ENCODE data around the gene DIPK1A.

Gene DIPK1A

GRCh38 chr1:92805216-92805615 is 156.0 kb downstream of the DIPK1A start:
- Histone ChIP-seq H3K27ac (no peak overlapping the region), H3K4me3 (ENCODE audit: low read depth, low read length) (no peak overlapping the region)

GRCh38 chr1:92804721-92805201 is 156.5 kb downstream of the DIPK1A start:
- no peaks in the 10 kb centered on the region for H3K36me3 ChIP-seq
- no peak for TF ChIP-seq CTCF (IDR thresholded peaks at IDR 0.05; ENCODE audit: low read depth, low read length)
- no peak overlapping the region for H3K27ac ChIP-seq
- no peaks in the 10 kb centered on the region for H3K27me3 ChIP-seq (ENCODE audit: insufficient read depth, low read depth, severe bottlenecking)
- no peaks in the 10 kb centered on the region for H3K9me3 ChIP-seq (ENCODE audit: severe bottlenecking)
- DNase-seq: no peak
- no peak overlapping the region for H3K4me3 ChIP-seq (ENCODE audit: low read depth, low read length)

More at GRCh38 chr1:92805216-92805615, 156.0 kb downstream of the DIPK1A start:
- no peaks in the 10 kb centered on the region for H3K36me3 ChIP-seq
- DNase-seq: no peak
- no peaks in the 10 kb centered on the region for H3K9me3 ChIP-seq (ENCODE audit: severe bottlenecking)
- H3K27me3 ChIP-seq (ENCODE audit: insufficient read depth, low read depth, severe bottlenecking): no peaks in the 10 kb centered on the region
- TF ChIP-seq CTCF (IDR thresholded peaks at IDR 0.05; ENCODE audit: low read depth, low read length): no peak

- H3K9me3 ChIP-seq (ENCODE audit: severe bottlenecking): no peaks in the 10 kb centered on the region
- TF ChIP-seq CTCF (IDR thresholded peaks at IDR 0.05; ENCODE audit: low read depth, low read length): no peak
Observed at GRCh38 chr1:92803140-92803887, 157.9 kb downstream of the DIPK1A start.

GRCh38 chr1:92797961-92798360 is 163.3 kb downstream of the DIPK1A start:
- H3K9me3 ChIP-seq (ENCODE audit: severe bottlenecking): no peaks in the 10 kb centered on the region
- TF ChIP-seq CTCF (IDR thresholded peaks at IDR 0.05; ENCODE audit: low read depth, low read length): no peak
- H3K27me3 ChIP-seq (ENCODE audit: insufficient read depth, low read depth, severe bottlenecking): no peaks in the 10 kb centered on the region
- no peak for DNase-seq
- no peak overlapping the region for H3K4me3 ChIP-seq (ENCODE audit: low read depth, low read length)
- no peak overlapping the region for H3K27ac ChIP-seq
- H3K36me3 ChIP-seq: no peaks in the 10 kb centered on the region

More at GRCh38 chr1:92803140-92803887, 157.9 kb downstream of the DIPK1A start:
- Histone ChIP-seq H3K36me3 (no peaks in the 10 kb centered on the region), H3K27ac (no peak overlapping the region), H3K27me3 (ENCODE audit: insufficient read depth, low read depth, severe bottlenecking) (no peaks in the 10 kb centered on the region), H3K4me3 (ENCODE audit: low read depth, low read length) (no peak overlapping the region)
- no peak for DNase-seq

GRCh38 chr1:92797297-92797696 is 164.0 kb downstream of the DIPK1A start:
- TF ChIP-seq CTCF (IDR thresholded peaks at IDR 0.05; ENCODE audit: low read depth, low read length): no peak
- H3K36me3 ChIP-seq: no peaks in the 10 kb centered on the region
- no peak overlapping the region for H3K27ac ChIP-seq
- no peaks in the 10 kb centered on the region for H3K9me3 ChIP-seq (ENCODE audit: severe bottlenecking)
- DNase-seq: no peak
- H3K4me3 ChIP-seq (ENCODE audit: low read depth, low read length): no peak overlapping the region
- H3K27me3 ChIP-seq (ENCODE audit: insufficient read depth, low read depth, severe bottlenecking): no peaks in the 10 kb centered on the region
